H1 (cell line): ENCODE data around the gene CHAD. TPM values are rescaled to one million over a fixed set of nuclear protein-coding genes. Genes with fewer than 3 reads are reported as not detected.

Experiments
- BACH1 ChIP-seq: IDR thresholded peaks from 2 replicates; pipeline ENCODE4 v1.6.1; 2012; ENCODE audit warnings: low read length, improper control_type of control experiment
- BRCA1 ChIP-seq: IDR thresholded peaks from 2 replicates; pipeline ENCODE4 v1.6.1; 2012; ENCODE audit warnings: low read depth, low read length, improper control_type of control experiment
- EZH2 ChIP-seq: fragments of 200-600 bp; sonication (generic); IDR thresholded peaks from 2 replicates; pipeline ENCODE4 v1.7.1; 2012; ENCODE audit warnings: low read depth, mild to moderate bottlenecking, moderate library complexity, low read length, inconsistent platforms; ENCODE audit not compliant: severe bottlenecking
- FOSL1 ChIP-seq: IDR thresholded peaks from 2 replicates; pipeline ENCODE4 v1.6.1; 2011; ENCODE audit warnings: mild to moderate bottlenecking, low read depth, low read length, moderate library complexity; ENCODE audit not compliant: insufficient read depth
- HDAC6 ChIP-seq: IDR thresholded peaks from one replicate; pipeline ENCODE4 v1.7.1; 2012; ENCODE audit warnings: low read depth, mild to moderate bottlenecking, inconsistent platforms, low read length, moderate library complexity
- JUN ChIP-seq: IDR thresholded peaks from 2 replicates; pipeline ENCODE4 v1.6.1; 2011; ENCODE audit warnings: low read depth, mild to moderate bottlenecking, improper control_type of control experiment, low read length
- RXRA ChIP-seq: IDR thresholded peaks from 2 replicates; pipeline ENCODE4 v1.6.1; 2011; ENCODE audit warnings: low read depth, mild to moderate bottlenecking, low read length, moderate library complexity; ENCODE audit not compliant: insufficient read depth
- SP1 ChIP-seq: IDR thresholded peaks from 2 replicates; pipeline ENCODE4 v1.6.1; 2011; ENCODE audit warnings: low read depth, low read length
- SRF ChIP-seq: IDR thresholded peaks from 2 replicates; pipeline ENCODE4 v1.6.1; 2011; ENCODE audit warnings: mild to moderate bottlenecking, low read depth, low read length, moderate library complexity
- polyA plus RNA-seq, 7 experiments: library from polyadenylated mRNA; depleted of rRNA in 3 of 7; stranded (reverse) in 5 of 7; unstranded in 2 of 7; fragments of >200 nt in 5 of 7; fragments of 200-250 nt in 2 of 7; gene quantifications; 1 replicate in 5 of 7; 2 replicates in 1 of 7; 4 replicates in 1 of 7; pipeline versions ENCODE4 v1.2.1 to v1.2.3, GENCODE V29; 2011 to 2013; ENCODE audit warnings: missing spikeins in 2 of 7, mixed read lengths in 2 of 7
- total RNA-seq: library from RNA; stranded (reverse); fragmentation: NEBNext Ultra II Directional; extraction: Animal tissue kit (Norgen Biotek cat#: 25700); gene quantifications from 2 replicates; pipeline ENCODE4 v1.2.1, GENCODE V29; 2021
- TF ChIP-seq, protein P1 (sequence below): fragments of 300-600 bp; sonication (generic); IDR thresholded peaks from 2 replicates; pipeline ENCODE4 v1.7.1; 2012; ENCODE audit warnings: low read length, moderate library complexity, mild to moderate bottlenecking, inconsistent platforms; ENCODE audit not compliant: insufficient replicate concordance

CHAD gene
- total and polyA plus RNA-seq, 2 of the 8 experiments (the other 6 are each of a cell fraction or from before 2014, with no cell fraction given): 0.03 TPM; not detected in 1

DNA sequence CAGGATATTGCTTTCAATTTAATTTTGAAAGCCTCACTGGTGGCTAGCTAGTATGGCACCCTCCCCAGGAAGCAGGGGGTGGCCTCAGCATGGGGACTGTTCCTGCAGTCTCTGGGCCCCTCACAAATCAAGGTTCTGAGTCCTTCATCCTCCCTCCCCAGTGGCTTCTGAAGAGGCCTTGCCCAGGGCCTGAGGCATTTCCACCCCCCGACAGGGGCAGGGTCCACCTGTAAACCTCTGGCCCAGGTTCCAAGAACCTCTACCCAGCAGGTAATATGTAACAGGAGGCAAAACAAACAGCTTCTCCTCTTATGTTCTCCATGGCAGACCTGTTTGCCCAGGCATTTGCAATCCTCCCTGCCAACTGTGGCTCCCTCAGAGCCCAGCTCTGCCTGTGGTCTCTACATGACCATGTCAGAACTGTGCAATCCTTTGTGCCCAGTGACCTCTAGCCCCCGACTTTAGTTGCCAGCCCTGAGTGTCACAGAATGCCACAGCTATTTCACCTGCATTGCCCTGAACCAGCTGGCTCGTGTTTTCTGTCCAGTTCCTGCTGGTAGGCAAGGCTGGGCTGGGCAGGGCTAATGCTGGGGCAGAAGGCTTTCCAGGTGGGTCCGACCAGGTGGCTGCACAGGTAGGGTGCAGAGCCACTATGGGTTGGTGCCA, 28.4 kb downstream of the CHAD start (continued):
- TF ChIP-seq, protein P1, sequence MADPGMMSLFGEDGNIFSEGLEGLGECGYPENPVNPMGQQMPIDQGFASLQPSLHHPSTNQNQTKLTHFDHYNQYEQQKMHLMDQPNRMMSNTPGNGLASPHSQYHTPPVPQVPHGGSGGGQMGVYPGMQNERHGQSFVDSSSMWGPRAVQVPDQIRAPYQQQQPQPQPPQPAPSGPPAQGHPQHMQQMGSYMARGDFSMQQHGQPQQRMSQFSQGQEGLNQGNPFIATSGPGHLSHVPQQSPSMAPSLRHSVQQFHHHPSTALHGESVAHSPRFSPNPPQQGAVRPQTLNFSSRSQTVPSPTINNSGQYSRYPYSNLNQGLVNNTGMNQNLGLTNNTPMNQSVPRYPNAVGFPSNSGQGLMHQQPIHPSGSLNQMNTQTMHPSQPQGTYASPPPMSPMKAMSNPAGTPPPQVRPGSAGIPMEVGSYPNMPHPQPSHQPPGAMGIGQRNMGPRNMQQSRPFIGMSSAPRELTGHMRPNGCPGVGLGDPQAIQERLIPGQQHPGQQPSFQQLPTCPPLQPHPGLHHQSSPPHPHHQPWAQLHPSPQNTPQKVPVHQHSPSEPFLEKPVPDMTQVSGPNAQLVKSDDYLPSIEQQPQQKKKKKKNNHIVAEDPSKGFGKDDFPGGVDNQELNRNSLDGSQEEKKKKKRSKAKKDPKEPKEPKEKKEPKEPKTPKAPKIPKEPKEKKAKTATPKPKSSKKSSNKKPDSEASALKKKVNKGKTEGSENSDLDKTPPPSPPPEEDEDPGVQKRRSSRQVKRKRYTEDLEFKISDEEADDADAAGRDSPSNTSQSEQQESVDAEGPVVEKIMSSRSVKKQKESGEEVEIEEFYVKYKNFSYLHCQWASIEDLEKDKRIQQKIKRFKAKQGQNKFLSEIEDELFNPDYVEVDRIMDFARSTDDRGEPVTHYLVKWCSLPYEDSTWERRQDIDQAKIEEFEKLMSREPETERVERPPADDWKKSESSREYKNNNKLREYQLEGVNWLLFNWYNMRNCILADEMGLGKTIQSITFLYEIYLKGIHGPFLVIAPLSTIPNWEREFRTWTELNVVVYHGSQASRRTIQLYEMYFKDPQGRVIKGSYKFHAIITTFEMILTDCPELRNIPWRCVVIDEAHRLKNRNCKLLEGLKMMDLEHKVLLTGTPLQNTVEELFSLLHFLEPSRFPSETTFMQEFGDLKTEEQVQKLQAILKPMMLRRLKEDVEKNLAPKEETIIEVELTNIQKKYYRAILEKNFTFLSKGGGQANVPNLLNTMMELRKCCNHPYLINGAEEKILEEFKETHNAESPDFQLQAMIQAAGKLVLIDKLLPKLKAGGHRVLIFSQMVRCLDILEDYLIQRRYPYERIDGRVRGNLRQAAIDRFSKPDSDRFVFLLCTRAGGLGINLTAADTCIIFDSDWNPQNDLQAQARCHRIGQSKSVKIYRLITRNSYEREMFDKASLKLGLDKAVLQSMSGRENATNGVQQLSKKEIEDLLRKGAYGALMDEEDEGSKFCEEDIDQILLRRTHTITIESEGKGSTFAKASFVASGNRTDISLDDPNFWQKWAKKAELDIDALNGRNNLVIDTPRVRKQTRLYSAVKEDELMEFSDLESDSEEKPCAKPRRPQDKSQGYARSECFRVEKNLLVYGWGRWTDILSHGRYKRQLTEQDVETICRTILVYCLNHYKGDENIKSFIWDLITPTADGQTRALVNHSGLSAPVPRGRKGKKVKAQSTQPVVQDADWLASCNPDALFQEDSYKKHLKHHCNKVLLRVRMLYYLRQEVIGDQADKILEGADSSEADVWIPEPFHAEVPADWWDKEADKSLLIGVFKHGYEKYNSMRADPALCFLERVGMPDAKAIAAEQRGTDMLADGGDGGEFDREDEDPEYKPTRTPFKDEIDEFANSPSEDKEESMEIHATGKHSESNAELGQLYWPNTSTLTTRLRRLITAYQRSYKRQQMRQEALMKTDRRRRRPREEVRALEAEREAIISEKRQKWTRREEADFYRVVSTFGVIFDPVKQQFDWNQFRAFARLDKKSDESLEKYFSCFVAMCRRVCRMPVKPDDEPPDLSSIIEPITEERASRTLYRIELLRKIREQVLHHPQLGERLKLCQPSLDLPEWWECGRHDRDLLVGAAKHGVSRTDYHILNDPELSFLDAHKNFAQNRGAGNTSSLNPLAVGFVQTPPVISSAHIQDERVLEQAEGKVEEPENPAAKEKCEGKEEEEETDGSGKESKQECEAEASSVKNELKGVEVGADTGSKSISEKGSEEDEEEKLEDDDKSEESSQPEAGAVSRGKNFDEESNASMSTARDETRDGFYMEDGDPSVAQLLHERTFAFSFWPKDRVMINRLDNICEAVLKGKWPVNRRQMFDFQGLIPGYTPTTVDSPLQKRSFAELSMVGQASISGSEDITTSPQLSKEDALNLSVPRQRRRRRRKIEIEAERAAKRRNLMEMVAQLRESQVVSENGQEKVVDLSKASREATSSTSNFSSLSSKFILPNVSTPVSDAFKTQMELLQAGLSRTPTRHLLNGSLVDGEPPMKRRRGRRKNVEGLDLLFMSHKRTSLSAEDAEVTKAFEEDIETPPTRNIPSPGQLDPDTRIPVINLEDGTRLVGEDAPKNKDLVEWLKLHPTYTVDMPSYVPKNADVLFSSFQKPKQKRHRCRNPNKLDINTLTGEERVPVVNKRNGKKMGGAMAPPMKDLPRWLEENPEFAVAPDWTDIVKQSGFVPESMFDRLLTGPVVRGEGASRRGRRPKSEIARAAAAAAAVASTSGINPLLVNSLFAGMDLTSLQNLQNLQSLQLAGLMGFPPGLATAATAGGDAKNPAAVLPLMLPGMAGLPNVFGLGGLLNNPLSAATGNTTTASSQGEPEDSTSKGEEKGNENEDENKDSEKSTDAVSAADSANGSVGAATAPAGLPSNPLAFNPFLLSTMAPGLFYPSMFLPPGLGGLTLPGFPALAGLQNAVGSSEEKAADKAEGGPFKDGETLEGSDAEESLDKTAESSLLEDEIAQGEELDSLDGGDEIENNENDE: no peak
- TF ChIP-seq JUN: no peak
- TF ChIP-seq HDAC6: no peak
- no peak for TF ChIP-seq FOSL1
- no peak for TF ChIP-seq SRF
- TF ChIP-seq BRCA1: no peak
- TF ChIP-seq BACH1: no peak
- TF ChIP-seq EZH2: no peak
- TF ChIP-seq RXRA: no peak
- TF ChIP-seq SP1: no peak
